NAMALWA (cell line): Measurements from ENCODE around the gene TCTN2.
A peak's percentile ranks its signal among the peaks of the same experiment; 100 is the strongest.

ENCODE experiments used
- DNase-seq: peaks from one replicate; pipeline ENCODE4 v3.0.0-alpha.2; 2015; ENCODE audit warnings: low spot score

Gene TCTN2

GRCh38 chr12:123686636-123687190 lies 15.8 kb downstream of the TCTN2 start:
- DNase-seq: no peak

DNA sequence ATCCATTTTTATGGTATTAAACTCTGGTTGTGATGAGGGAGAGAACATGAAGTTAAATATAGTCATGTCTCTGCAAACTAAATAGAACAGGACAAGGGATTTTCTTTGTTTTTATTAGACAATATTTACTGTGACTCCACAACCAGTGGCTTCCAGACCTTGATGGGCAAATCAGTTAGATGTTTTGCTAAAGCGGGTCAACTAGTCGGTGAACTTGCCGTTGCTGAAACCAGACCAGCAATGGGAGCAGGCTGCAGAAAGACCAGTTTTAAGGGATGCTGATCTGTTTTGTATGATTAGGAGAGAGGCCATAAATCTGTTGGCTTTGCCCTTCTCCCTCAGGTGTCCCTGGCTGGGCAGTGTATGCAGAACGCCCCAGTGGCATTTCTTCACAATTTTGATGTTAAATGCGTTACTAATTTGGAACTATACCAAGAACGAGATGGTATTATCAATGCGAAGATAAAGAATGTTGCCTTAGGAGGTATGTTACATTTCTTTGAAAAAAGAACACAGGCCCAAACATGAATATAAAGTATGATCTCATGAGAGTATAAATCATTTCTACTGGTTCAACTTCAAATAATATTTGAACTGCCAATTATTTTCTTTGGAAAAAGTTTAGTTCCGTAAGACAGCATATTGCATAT lies 19.4 kb downstream of the TCTN2 start:
- no peak for DNase-seq

DNA sequence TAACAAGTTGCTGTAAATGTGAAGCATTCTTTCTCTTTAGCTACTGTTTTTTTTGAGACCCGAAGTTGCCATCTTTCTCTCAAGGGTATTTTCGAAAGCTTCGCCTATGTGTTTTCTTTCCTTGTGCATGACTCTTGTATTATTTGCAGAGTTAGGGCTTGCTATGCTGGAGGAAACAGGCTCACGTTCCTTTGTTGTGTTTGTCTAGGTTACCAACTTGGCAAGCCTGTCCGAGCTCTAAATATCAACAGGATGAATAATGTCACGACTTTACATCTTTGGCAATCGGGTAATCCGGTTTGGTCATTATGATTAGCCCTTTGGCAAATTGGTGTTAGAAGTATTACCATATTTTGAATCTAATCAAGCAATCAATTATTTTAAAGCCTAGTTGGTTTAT lies 25.3 kb downstream of the TCTN2 start:
- DNase-seq: no peak

- no peak for DNase-seq
Observed at GRCh38 chr12:123696646-123697045, 25.7 kb downstream of the TCTN2 start.

GRCh38 chr12:123705935-123706334 lies 35.0 kb downstream of the TCTN2 start:
- DNase-seq: peak; percentile 52

DNA sequence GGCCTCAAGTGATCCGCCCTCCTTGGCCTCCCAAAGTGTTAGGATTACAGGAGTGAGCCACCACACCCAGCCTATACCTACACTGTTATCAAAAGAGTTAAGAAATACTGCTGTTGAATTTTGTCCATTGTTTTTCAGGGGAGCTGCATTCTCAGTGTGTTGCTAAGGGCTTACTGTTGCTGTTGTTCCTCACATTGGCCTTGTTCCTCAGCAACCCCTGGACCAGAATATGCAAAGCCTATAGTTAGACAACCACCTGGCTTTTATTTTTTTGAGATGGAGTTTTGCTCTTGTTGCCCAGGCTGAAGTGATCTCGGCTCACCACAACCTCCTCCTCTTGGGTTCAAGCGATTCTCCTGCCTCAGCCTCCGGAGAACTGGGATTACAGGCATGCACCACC lies 36.6 kb downstream of the TCTN2 start:
- DNase-seq: peak; percentile 50

DNA sequence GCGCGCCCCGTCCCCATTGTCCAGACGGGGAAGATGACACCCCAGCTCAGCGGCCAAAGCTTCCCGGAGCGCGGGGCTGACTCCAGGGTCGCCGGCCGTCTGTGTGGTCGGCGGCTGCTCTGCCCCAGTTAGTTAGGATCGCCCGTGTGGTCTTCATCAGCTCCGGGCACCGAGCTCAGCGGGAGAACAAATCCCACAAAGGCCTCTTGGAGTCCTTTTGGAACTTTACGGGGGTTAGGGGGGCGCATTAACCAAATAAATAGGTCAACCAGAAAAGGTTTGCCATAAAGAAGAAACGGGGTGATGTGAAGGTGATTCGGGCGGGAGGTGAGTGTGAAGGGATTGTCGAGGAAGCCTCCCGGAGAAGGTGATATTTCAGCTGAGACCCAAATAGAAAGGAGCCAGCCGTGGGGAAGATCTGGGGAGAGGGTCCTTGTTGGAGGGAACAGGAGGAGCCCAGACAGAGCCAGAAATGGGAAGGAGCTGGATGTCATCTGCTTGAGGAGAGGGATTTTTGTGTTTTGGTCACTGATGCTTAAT lies 41.9 kb downstream of the TCTN2 start:
- DNase-seq: peak; percentile 13

DNA sequence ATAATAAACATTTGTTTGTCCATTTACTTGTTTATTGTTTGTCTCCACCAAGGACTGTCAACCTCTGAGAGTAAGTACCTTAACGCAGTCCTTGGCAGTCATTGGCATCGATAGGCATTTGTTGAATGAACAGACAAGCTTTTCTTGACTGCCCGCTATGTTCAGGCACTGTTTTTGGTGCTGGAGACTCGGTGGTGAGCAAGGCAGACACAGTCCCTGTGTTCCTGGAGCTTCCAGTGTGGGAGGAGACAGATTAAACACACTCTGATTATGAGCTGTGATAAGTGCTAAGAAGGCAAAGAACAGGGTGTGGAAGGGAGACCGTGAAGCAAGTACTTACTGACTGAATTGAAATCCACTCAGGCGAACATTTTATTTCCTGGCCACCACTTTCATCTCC lies 42.5 kb downstream of the TCTN2 start:
- no peak for DNase-seq

DNA sequence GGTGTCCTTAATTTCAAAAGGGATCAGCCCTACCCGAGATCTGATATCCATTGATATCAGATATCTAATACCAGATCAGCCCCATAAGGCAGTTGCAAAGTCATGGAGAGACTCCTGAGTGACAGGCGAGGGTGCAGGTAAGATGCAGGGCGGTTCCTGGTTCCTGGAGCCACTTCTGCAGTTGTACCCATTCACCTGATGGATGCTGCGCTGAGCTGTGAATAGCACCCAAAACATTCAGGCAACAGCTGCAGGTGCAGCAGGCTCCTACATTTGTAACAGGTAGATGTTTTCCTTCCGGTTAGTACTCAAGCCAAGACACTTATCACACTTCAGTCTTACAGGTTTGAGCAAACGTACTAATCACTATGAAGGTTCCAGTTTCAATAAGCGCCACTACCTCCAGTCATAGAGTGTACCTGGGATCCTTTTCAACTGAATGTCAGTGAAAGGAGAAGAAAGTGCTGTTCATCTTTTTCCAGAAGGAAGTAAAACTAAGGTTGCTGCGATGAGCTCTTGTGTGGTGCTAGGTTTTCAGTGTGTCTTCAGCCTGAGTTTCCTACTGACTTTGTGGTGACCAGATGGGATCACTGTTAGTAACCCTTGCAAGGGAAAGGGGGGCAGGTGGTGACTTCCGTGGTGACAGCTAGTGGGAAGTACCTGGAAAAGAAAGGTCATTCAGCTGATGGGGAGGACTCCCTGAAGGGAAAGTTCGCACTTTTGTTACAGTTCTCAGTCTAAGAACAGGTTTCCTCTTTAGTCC lies 43.1 kb downstream of the TCTN2 start:
- peak; percentile 21 for DNase-seq

DNA sequence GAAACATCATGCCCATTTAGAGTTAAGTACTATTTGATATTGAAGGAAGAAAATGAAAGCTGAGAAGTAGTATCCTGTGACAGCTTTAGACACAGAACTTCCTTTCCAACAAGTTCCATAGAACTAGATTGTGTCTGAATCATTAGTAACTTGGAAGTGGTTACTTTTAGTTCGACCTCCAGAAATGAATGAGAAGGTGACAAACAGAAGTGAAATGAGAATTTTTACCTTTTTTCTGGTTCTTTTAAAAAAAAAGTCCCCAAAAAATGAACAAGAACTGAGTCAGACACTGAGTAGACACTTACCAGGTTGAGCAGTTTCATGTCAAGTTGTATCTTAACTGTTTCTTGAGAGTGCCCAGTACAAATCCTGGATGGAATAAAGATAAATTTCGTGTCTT lies 44.3 kb downstream of the TCTN2 start:
- no peak for DNase-seq

DNA sequence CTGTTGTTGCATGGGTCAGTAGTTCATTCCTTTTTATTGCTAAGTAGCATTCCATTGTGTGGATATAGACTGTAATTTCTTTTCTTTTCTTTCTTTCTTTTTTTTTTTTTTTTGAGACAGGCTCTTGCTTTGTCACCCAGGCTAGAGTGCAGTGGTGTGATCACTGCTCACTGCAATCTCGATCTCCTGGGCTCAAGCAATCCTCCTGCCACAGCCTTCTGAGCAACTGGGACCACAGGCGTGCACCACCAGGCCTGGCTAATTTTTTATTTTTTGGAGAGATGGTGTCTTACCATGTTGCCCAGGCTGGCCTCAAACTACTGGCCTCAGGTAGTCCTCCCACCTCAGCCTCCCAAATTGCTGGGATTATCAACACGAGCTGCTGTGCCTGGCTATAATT lies 46.4 kb downstream of the TCTN2 start:
- DNase-seq: no peak

DNA sequence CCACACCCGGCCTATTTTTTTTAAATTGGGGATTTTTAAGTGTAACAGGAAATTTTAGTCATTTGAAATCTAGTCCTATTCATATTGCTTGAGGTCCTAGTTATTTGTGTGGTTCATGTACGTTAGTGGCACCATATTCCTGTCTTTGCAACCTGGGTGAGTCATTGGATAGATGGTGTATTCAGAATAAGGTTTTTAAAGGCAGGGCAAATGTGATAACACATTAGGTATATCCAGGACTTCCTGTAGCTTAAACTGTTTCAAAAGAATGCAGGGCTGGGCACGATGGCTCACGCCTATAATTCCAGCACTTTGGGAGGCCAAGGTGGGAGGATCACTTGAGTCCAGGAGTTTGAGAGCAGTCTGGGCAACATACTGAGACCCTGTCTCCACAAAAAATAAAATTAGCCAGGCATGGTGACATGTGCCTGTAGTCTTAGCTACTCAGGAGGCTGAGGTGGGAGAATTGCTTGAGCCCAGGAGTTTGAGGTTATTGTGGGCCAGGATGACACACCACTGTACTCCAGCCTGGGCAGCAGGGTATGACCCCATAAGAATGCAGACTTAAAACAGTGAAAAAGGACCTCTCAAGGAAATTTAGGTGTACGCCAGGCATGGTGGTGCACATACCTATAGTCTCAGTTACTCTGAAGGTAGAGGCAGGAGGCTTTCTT lies 49.4 kb downstream of the TCTN2 start:
- no peak for DNase-seq

DNA sequence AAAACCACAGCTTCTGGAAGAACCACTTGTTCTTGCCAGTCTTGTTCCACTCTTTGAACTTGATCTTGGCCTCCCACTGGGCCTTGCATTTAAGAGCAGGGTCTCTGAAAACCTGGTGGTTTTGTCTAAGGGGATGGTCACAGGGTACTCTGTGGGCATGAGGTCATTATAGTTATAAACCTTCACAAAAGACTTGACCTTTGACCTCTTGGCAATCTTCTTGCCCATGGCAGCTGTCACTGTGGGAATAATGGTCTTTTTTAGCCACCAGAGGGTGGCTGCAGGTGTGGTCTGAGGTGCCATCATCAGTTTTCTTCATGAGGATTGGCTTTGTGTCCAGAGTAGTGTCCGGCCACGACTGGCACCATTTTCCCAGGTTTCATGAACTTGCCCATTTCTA lies 50.3 kb downstream of the TCTN2 start:
- DNase-seq: no peak

GRCh38 chr12:123723011-123723410 lies 52.1 kb downstream of the TCTN2 start:
- no peak for DNase-seq

DNA sequence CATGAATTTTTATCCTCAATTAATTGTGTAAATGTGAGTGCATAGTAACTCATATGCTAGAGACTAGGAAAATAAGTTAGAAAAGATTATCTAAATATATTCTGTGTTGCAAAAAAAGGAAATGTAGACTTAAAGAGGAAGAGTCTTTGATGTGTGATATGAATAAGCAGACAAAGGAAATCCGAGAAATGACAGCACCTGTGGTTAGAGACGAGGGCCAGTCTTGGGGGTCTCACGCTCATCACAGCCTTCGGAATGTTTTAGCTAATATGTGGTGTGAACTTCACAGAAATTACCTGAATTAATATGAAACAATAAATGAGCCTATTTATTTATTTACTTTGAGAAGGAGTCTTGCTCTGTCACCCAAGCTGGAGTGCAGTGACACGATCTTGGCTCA lies 52.9 kb downstream of the TCTN2 start:
- no peak for DNase-seq

DNA sequence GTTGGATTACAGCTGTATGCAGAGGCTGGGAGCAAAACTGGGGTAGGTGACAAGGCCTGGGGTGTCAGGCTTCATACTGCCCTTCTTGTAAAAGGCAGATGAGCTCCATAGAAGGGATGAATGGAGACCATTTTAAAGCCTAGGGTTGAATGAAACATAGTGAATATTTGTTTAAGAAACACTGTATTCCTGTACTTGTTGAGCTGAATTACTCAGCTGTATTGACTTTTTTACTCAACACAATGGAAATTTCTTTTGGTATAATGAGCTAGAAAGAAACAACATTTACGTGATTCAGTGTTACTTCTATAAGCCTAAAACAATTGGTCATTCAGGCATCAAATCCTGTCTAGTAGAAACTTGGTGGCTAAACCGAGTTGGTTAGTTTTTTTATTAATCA lies 55.3 kb downstream of the TCTN2 start:
- no peak for DNase-seq

DNA sequence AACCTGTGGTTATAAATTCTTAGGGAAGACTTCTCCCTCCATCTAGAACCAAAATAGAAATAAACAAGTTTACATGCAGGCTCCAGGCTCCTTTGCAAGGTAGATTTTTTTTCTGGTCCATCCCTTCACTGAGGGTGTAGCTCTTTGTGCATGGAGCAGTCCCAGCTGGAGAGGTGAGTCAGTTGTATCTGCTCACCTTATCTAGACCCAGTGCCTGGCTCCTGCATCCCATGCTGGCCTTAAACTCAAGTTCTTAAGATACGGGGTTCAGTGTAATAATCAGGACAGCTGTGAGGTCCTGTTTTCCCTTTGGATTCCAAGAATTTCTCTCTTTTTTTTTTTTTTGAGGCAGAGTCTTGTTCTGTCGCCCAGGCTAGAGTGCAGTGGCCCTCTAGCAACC lies 56.0 kb downstream of the TCTN2 start:
- no peak for DNase-seq

GRCh38 chr12:123727878-123728277 lies 57.0 kb downstream of the TCTN2 start:
- DNase-seq: no peak

DNA sequence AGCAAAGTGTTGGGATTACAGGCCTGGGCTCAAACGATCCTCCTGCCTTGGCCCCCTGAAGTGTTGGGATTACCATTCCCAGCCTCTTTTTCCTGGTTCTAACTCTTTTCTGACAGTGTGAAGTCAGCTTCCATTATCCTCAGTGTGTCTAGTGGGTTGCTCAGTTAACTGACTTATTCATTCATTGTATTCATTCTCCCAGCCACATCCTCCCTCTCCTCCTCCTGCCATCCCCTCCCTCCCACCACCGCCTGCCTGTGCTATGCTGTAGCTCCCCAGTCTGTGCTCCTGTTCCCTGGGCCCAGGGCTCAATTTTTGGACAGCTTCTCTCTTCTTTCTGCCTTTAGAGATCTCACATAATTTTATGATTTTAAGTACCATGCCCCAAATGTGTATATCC lies 60.7 kb downstream of the TCTN2 start:
- DNase-seq: no peak

GRCh38 chr12:123732251-123732650 lies 61.3 kb downstream of the TCTN2 start:
- DNase-seq: no peak

- no peak for DNase-seq
Observed at GRCh38 chr12:123733229-123733628, 62.3 kb downstream of the TCTN2 start.

- DNase-seq: no peak
Observed at GRCh38 chr12:123734268-123734667, 63.4 kb downstream of the TCTN2 start.
